HepG2 (cell line): Measurements from ENCODE around the gene HEPN1. TPM values are rescaled to one million over a fixed set of nuclear protein-coding genes. Genes with fewer than 3 reads are reported as not detected.

Source experiments
- AHR ChIP-seq: IDR thresholded peaks from 2 replicates; pipeline ENCODE4 v1.6.1; 2018; ENCODE audit warnings: missing genetic modification reagents, missing compliant biosample characterization
- BCL3 ChIP-seq: sonication (generic); formaldehyde crosslinking; IDR thresholded peaks from 2 replicates; pipeline ENCODE4 v1.5.1; 2020; ENCODE audit warnings: mild to moderate bottlenecking, missing genetic modification reagents, moderate library complexity
- CCDC6 ChIP-seq: sonication (generic); formaldehyde crosslinking; IDR thresholded peaks from 2 replicates; pipeline ENCODE4 v1.8.1; 2022; ENCODE audit warnings: mild to moderate bottlenecking, missing genetic modification reagents, moderate library complexity
- CSRNP1 ChIP-seq: sonication (generic); formaldehyde crosslinking; IDR thresholded peaks from 2 replicates; pipeline ENCODE4 v1.8.1; 2023; ENCODE audit warnings: mild to moderate bottlenecking, missing genetic modification reagents
- DPF2 ChIP-seq: sonication (generic); formaldehyde crosslinking; IDR thresholded peaks from 2 replicates; pipeline ENCODE4 v1.4.0; 2020; ENCODE audit warnings: mild to moderate bottlenecking, low read depth, missing genetic modification reagents, borderline replicate concordance
- MEIS2 ChIP-seq: sonication (generic); formaldehyde crosslinking; IDR thresholded peaks from 2 replicates; pipeline ENCODE4 v1.9.0; 2021; ENCODE audit warnings: mild to moderate bottlenecking, missing genetic modification reagents
- RXRB ChIP-seq: IDR thresholded peaks from 2 replicates; pipeline ENCODE4 v1.6.1; 2016; ENCODE audit warnings: borderline replicate concordance, missing genetic modification reagents, missing compliant biosample characterization
- SIN3A ChIP-seq: IDR thresholded peaks from 2 replicates; pipeline ENCODE4 v1.6.1; 2011; ENCODE audit warnings: low read depth, mild to moderate bottlenecking, control low read depth, low read length, borderline replicate concordance
- ZBTB1 ChIP-seq: sonication (generic); formaldehyde crosslinking; IDR thresholded peaks from 2 replicates; pipeline ENCODE4 v1.4.0; 2020; ENCODE audit warnings: missing genetic modification reagents, borderline replicate concordance
- ZIK1 ChIP-seq: sonication (generic); formaldehyde crosslinking; IDR thresholded peaks from 2 replicates; pipeline ENCODE4 v1.5.0; 2020; ENCODE audit warnings: mild to moderate bottlenecking, low read depth, missing genetic modification reagents, borderline replicate concordance
- ZNF431 ChIP-seq: sonication (generic); formaldehyde crosslinking; IDR thresholded peaks from 2 replicates; pipeline ENCODE4 v1.9.0; 2022; ENCODE audit warnings: missing genetic modification reagents, low read depth, mild to moderate bottlenecking, borderline replicate concordance
- ZNF788 ChIP-seq: sonication (generic); formaldehyde crosslinking; IDR thresholded peaks from 2 replicates; pipeline ENCODE4 v1.5.0; 2020; ENCODE audit warnings: mild to moderate bottlenecking, missing genetic modification reagents, borderline replicate concordance
- polyA plus RNA-seq, 8 experiments: library from polyadenylated mRNA; depleted of rRNA in 3 of 8; stranded (reverse) in 7 of 8; unstranded in 1 of 8; fragments of >200 nt; fragmentation: Illumina TruSeq in 4 of 8; extraction: Trizol in 4 of 8; gene quantifications; 2 replicates each; pipeline versions ENCODE4 v1.2.1 to v1.2.3, GENCODE V29; 2011 to 2016; ENCODE audit warnings: low read depth in 4 of 8, missing spikeins in 1 of 8, mixed read lengths in 1 of 8; ENCODE audit not compliant: insufficient read depth in 1 of 8
- total RNA-seq, 5 experiments: library from RNA; depleted of rRNA; stranded (reverse); fragments of >200 nt; fragmentation: Illumina TruSeq; extraction: Trizol; gene quantifications; 2 replicates each; pipeline ENCODE4 v1.2.3, GENCODE V29; 2016; ENCODE audit warnings: low read depth in 1 of 5
- TF ChIP-seq, protein P1 (sequence below): IDR thresholded peaks from 2 replicates; pipeline ENCODE4 v1.6.1; 2016; ENCODE audit warnings: mild to moderate bottlenecking, missing biosample characterization, missing genetic modification reagents
- TF ChIP-seq, protein P2 (sequence below): sonication (generic); formaldehyde crosslinking; IDR thresholded peaks from 2 replicates; pipeline ENCODE4 v1.4.0; 2020; ENCODE audit warnings: missing genetic modification reagents, borderline replicate concordance
- TF ChIP-seq, protein P3 (sequence below): sonication (generic); formaldehyde crosslinking; IDR thresholded peaks from 2 replicates; pipeline ENCODE4 v1.9.0; 2022; ENCODE audit warnings: missing genetic modification reagents, mild to moderate bottlenecking, borderline replicate concordance
- TF ChIP-seq, protein P4 (sequence below): IDR thresholded peaks from 2 replicates; pipeline ENCODE4 v1.4.0; 2020; ENCODE audit warnings: mild to moderate bottlenecking, missing genetic modification reagents

Gene HEPN1
- total and polyA plus RNA-seq, 2 of the 13 experiments (the other 11 are each of a cell fraction or from before 2014, with no cell fraction given): not detected

DNA sequence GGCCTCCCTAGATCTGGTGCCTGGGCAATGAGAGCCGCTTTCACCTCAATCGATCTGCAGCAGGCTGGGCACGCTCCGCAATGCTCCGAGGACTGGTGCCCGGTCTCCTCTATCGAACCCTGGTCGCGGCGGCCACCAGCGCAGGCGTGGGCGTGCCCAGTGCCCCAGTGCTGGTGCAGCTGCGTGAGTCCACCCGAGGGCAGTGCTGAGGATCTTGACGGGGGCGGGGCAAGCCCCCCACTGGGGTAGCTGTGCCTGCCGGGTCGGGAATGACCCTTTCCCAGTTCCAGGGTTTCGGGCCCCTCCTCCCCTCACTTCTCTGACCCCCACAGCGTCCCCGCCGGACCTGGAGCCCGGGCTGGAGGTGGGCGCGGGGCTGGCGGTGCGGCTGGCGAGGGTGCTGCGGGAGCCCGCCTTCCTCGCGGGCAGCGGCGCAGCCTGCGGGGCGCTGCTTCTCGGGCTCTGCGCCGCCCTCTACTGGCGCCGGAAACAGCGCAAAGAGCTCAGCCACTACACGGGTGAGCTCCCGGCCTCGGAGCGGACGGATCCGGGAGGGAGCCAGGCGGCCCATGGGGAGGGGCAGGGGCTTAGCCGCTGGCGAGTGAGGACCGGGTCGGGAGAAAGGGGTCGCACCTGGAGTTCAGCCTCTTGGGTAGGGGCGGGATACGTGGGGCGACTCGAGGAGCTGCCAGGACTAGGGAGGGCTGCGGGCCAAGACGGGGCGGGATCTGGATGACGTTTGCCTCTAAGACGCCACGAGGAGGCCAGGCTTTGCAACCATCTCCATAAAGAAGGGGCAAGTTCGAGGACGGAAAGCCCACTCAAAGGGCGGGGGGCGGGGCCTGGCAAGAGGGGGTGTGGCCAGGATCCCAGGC lies 42.9 kb upstream of the HEPN1 start (continued):
- TF ChIP-seq ZIK1 (CRISPR knock-in tag) (0 out of 2 replicates have a peak, but pooled peaks have one; percentile 78), ZNF788 (CRISPR knock-in tag) (peak; percentile 17), ZBTB1 (CRISPR knock-in tag) (no peak), BCL3 (no peak), AHR (CRISPR knock-in tag) (0 out of 2 replicates have a peak, but pooled peaks have one; percentile 42), SIN3A (0 out of 2 replicates have a peak, but pooled peaks have one; percentile 24), CSRNP1 (CRISPR knock-in tag) (peak; percentile 55; the same call in 1 of the 2 replicates), CCDC6 (CRISPR knock-in tag) (peak; percentile 66; the same call in 1 of the 2 replicates), RXRB (CRISPR knock-in tag) (peak; percentile 31; the same call in 1 of the 2 replicates), DPF2 (CRISPR knock-in tag) (no peak), MEIS2 (CRISPR knock-in tag) (0 out of 2 replicates have a peak, but pooled peaks have one; percentile 43), ZNF431 (CRISPR knock-in tag) (no peak)
- TF ChIP-seq, protein P1, sequence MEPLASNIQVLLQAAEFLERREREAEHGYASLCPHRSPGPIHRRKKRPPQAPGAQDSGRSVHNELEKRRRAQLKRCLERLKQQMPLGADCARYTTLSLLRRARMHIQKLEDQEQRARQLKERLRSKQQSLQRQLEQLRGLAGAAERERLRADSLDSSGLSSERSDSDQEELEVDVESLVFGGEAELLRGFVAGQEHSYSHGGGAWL (CRISPR knock-in tag): peak; percentile 63; the same call in 1 of the 2 replicates
- TF ChIP-seq, protein P2, sequence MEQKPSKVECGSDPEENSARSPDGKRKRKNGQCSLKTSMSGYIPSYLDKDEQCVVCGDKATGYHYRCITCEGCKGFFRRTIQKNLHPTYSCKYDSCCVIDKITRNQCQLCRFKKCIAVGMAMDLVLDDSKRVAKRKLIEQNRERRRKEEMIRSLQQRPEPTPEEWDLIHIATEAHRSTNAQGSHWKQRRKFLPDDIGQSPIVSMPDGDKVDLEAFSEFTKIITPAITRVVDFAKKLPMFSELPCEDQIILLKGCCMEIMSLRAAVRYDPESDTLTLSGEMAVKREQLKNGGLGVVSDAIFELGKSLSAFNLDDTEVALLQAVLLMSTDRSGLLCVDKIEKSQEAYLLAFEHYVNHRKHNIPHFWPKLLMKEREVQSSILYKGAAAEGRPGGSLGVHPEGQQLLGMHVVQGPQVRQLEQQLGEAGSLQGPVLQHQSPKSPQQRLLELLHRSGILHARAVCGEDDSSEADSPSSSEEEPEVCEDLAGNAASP (CRISPR knock-in tag): peak; percentile 51; the same call in 1 of the 2 replicates
- TF ChIP-seq, protein P3, sequence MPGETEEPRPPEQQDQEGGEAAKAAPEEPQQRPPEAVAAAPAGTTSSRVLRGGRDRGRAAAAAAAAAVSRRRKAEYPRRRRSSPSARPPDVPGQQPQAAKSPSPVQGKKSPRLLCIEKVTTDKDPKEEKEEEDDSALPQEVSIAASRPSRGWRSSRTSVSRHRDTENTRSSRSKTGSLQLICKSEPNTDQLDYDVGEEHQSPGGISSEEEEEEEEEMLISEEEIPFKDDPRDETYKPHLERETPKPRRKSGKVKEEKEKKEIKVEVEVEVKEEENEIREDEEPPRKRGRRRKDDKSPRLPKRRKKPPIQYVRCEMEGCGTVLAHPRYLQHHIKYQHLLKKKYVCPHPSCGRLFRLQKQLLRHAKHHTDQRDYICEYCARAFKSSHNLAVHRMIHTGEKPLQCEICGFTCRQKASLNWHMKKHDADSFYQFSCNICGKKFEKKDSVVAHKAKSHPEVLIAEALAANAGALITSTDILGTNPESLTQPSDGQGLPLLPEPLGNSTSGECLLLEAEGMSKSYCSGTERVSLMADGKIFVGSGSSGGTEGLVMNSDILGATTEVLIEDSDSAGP (CRISPR knock-in tag): peak; percentile 85
- TF ChIP-seq, protein P4, sequence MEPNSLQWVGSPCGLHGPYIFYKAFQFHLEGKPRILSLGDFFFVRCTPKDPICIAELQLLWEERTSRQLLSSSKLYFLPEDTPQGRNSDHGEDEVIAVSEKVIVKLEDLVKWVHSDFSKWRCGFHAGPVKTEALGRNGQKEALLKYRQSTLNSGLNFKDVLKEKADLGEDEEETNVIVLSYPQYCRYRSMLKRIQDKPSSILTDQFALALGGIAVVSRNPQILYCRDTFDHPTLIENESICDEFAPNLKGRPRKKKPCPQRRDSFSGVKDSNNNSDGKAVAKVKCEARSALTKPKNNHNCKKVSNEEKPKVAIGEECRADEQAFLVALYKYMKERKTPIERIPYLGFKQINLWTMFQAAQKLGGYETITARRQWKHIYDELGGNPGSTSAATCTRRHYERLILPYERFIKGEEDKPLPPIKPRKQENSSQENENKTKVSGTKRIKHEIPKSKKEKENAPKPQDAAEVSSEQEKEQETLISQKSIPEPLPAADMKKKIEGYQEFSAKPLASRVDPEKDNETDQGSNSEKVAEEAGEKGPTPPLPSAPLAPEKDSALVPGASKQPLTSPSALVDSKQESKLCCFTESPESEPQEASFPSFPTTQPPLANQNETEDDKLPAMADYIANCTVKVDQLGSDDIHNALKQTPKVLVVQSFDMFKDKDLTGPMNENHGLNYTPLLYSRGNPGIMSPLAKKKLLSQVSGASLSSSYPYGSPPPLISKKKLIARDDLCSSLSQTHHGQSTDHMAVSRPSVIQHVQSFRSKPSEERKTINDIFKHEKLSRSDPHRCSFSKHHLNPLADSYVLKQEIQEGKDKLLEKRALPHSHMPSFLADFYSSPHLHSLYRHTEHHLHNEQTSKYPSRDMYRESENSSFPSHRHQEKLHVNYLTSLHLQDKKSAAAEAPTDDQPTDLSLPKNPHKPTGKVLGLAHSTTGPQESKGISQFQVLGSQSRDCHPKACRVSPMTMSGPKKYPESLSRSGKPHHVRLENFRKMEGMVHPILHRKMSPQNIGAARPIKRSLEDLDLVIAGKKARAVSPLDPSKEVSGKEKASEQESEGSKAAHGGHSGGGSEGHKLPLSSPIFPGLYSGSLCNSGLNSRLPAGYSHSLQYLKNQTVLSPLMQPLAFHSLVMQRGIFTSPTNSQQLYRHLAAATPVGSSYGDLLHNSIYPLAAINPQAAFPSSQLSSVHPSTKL: 0 out of 2 replicates have a peak, but pooled peaks have one; percentile 13
